SK-N-SH treated with all-trans-retinoic acid at 6 μM for 48 hours (cell line): ENCODE results near the gene SLC35D3.

Source experiments
- ATAC-seq: fragments of 200-7000 bp; cut with Tn5 transposase; 3 replicates; pipeline ENCODE4 v1.9.1; 2020; ENCODE audit warnings: mild to moderate bottlenecking, moderate library complexity
- ARNTL ChIP-seq: fragments of 450-650 bp; formaldehyde crosslinking; IDR thresholded peaks from 2 replicates; pipeline ENCODE4 v1.5.0; 2020; ENCODE audit warnings: low read depth, mild to moderate bottlenecking, moderate library complexity, borderline replicate concordance
- BACH2 ChIP-seq: fragments of 250-450 bp; sonication (Bioruptor Pico); IDR thresholded peaks from 2 replicates; pipeline ENCODE4 v1.9.0; 2021; ENCODE audit warnings: mild to moderate bottlenecking, borderline replicate concordance
- CSDC2 ChIP-seq: fragments of 250-450 bp; sonication (Bioruptor Pico); IDR thresholded peaks from 2 replicates; pipeline ENCODE4 v1.5.0; 2020; ENCODE audit warnings: mild to moderate bottlenecking, moderate library complexity
- CSRNP3 ChIP-seq: fragments of 250-450 bp; sonication (Bioruptor Pico); IDR thresholded peaks from 2 replicates; pipeline ENCODE4 v1.5.1; 2021; ENCODE audit warnings: mild to moderate bottlenecking, moderate library complexity
- ESRRG ChIP-seq: fragments of 250-450 bp; sonication (Bioruptor Pico); IDR thresholded peaks from 2 replicates; pipeline ENCODE4 v1.6.1; 2021; ENCODE audit warnings: mild to moderate bottlenecking
- GLIS3 ChIP-seq: fragments of 250-450 bp; sonication (Bioruptor Pico); IDR thresholded peaks from 2 replicates; pipeline ENCODE4 v1.5.0; 2020; ENCODE audit warnings: mild to moderate bottlenecking, moderate library complexity
- ISL1 ChIP-seq: fragments of 250-450 bp; sonication (Bioruptor Pico); IDR thresholded peaks from 2 replicates; pipeline ENCODE4 v2.1.2; 2022; ENCODE audit warnings: mild to moderate bottlenecking, moderate library complexity
- OSR1 ChIP-seq: fragments of 250-450 bp; sonication (Bioruptor Pico); IDR thresholded peaks from 2 replicates; pipeline ENCODE4 v1.8.0; 2022; ENCODE audit warnings: moderate library complexity, mild to moderate bottlenecking, inconsistent platforms
- POU6F1 ChIP-seq: fragments of 250-450 bp; sonication (Bioruptor Pico); IDR thresholded peaks from 2 replicates; pipeline ENCODE4 v1.8.0; 2021; ENCODE audit warnings: low read depth, mild to moderate bottlenecking, moderate library complexity, borderline replicate concordance
- PPARA ChIP-seq: fragments of 250-450 bp; sonication (Bioruptor Pico); IDR thresholded peaks from 2 replicates; pipeline ENCODE4 v1.5.0; 2020; ENCODE audit warnings: mild to moderate bottlenecking, borderline replicate concordance
- RARB ChIP-seq: fragments of 250-450 bp; sonication (Bioruptor Pico); IDR thresholded peaks from 2 replicates; pipeline ENCODE4 v1.8.0; 2021; ENCODE audit warnings: mild to moderate bottlenecking, moderate library complexity
- SNAI2 ChIP-seq: fragments of 250-450 bp; sonication (Bioruptor Pico); IDR thresholded peaks from 2 replicates; pipeline ENCODE4 v1.5.0; 2020; ENCODE audit warnings: mild to moderate bottlenecking, moderate library complexity
- TCF4 ChIP-seq: fragments of 250-450 bp; sonication (Bioruptor Pico); IDR thresholded peaks from 2 replicates; pipeline ENCODE4 v1.8.0; 2021; ENCODE audit warnings: mild to moderate bottlenecking, moderate library complexity, borderline replicate concordance
- TOX ChIP-seq: fragments of 250-450 bp; sonication (Bioruptor Pico); IDR thresholded peaks from 2 replicates; pipeline ENCODE4 v1.8.0; 2021; ENCODE audit warnings: mild to moderate bottlenecking, moderate library complexity, borderline replicate concordance
- TSHZ2 ChIP-seq: fragments of 250-450 bp; sonication (Bioruptor Pico); IDR thresholded peaks from 2 replicates; pipeline ENCODE4 v1.5.0; 2020; ENCODE audit warnings: mild to moderate bottlenecking, moderate library complexity
- ZC3H10 ChIP-seq: fragments of 250-450 bp; sonication (Bioruptor Pico); IDR thresholded peaks from 2 replicates; pipeline ENCODE4 v1.5.1; 2021; ENCODE audit warnings: mild to moderate bottlenecking, moderate library complexity
- ZFP3 ChIP-seq: fragments of 250-450 bp; sonication (Bioruptor Pico); IDR thresholded peaks from 2 replicates; pipeline ENCODE4 v1.5.0; 2020; ENCODE audit warnings: mild to moderate bottlenecking, moderate library complexity
- ZFP30 ChIP-seq: fragments of 450-650 bp; formaldehyde crosslinking; IDR thresholded peaks from 2 replicates; pipeline ENCODE4 v1.5.0; 2022; ENCODE audit warnings: mild to moderate bottlenecking, moderate library complexity
- ZNF565 ChIP-seq: fragments of 450-650 bp; formaldehyde crosslinking; conservative IDR thresholded peaks from 2 replicates; pipeline ENCODE4 v1.5.0; 2020; ENCODE audit warnings: low read depth, mild to moderate bottlenecking, moderate library complexity
- ZNF70 ChIP-seq: fragments of 450-650 bp; formaldehyde crosslinking; IDR thresholded peaks from 2 replicates; pipeline ENCODE4 v1.5.0; 2020; ENCODE audit warnings: mild to moderate bottlenecking, moderate library complexity
- ZNF8 ChIP-seq: fragments of 450-650 bp; formaldehyde crosslinking; IDR thresholded peaks from 2 replicates; pipeline ENCODE4 v1.5.0; 2020; ENCODE audit warnings: mild to moderate bottlenecking, moderate library complexity
- TF ChIP-seq, protein P1 (sequence below): fragments of 250-450 bp; sonication (Bioruptor Pico); IDR thresholded peaks from 2 replicates; pipeline ENCODE4 v1.8.0; 2020; ENCODE audit warnings: mild to moderate bottlenecking, moderate library complexity, borderline replicate concordance
- TF ChIP-seq, protein P2 (sequence below): fragments of 250-450 bp; sonication (Bioruptor Pico); IDR thresholded peaks from 2 replicates; pipeline ENCODE4 v1.5.1; 2020; ENCODE audit warnings: low read depth, mild to moderate bottlenecking, moderate library complexity

Gene SLC35D3

DNA sequence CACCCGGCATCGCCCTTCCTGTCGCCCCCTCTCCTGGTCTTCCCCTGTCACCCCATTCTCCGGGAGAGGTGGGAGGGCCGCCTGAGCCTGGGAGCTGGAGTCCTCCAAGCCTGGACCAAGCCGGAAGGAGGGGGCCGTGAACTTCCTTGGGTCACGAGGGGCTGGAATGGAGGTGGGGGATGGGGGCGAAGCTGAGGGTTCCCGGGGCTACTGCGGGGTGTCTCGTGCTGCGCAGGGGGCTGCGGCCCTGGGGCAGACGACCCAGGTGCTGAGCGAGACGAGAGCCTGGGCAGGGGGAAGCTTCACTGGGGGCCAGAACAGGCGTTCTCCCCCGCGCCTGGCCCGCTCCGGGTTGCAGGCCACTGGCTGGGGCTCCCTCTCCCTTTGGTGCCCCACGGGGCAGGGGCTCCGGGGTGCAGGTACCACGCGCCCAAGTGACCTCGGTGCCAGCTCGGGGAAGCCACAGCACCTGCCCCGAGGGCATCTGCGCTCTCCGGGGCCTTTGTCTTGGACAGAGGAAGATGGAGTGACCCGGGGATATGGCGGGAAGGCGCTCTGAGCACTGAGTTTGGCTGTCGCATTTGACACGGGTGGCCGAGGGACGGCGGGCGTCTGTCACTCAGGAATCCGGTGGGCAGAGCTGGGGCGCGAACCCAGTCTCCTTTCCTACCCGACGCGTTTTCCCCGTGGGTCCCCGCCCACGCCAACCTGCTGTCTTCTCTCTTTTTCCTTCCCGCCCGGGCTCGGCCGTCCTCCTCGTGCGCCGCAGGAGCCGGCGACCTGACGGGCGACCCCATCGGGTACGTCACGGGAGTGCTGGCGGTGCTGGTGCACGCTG, 1.2 kb downstream of the SLC35D3 start:
- ATAC-seq: no peak
- TF ChIP-seq CSRNP3 (CRISPR knock-in tag) (no peak), ISL1 (CRISPR knock-in tag) (no peak), ZC3H10 (CRISPR knock-in tag) (no peak), CSDC2 (no peak), ESRRG (CRISPR knock-in tag) (no peak), BACH2 (CRISPR knock-in tag) (no peak), OSR1 (no peak), ZNF8 (no peak), ZFP30 (CRISPR knock-in tag) (no peak), SNAI2 (no peak), TOX (CRISPR knock-in tag) (no peak), RARB (CRISPR knock-in tag) (no peak), ZNF565 (no peak)
- TF ChIP-seq, protein P1, sequence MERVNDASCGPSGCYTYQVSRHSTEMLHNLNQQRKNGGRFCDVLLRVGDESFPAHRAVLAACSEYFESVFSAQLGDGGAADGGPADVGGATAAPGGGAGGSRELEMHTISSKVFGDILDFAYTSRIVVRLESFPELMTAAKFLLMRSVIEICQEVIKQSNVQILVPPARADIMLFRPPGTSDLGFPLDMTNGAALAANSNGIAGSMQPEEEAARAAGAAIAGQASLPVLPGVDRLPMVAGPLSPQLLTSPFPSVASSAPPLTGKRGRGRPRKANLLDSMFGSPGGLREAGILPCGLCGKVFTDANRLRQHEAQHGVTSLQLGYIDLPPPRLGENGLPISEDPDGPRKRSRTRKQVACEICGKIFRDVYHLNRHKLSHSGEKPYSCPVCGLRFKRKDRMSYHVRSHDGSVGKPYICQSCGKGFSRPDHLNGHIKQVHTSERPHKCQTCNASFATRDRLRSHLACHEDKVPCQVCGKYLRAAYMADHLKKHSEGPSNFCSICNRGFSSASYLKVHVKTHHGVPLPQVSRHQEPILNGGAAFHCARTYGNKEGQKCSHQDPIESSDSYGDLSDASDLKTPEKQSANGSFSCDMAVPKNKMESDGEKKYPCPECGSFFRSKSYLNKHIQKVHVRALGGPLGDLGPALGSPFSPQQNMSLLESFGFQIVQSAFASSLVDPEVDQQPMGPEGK: no peak
- TF ChIP-seq, protein P2, sequence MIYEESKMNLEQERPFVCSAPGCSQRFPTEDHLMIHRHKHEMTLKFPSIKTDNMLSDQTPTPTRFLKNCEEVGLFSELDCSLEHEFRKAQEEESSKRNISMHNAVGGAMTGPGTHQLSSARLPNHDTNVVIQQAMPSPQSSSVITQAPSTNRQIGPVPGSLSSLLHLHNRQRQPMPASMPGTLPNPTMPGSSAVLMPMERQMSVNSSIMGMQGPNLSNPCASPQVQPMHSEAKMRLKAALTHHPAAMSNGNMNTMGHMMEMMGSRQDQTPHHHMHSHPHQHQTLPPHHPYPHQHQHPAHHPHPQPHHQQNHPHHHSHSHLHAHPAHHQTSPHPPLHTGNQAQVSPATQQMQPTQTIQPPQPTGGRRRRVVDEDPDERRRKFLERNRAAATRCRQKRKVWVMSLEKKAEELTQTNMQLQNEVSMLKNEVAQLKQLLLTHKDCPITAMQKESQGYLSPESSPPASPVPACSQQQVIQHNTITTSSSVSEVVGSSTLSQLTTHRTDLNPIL: no peak

- TF ChIP-seq POU6F1 (CRISPR knock-in tag) (no peak), ZNF8 (no peak), ZNF70 (CRISPR knock-in tag) (no peak), ZC3H10 (CRISPR knock-in tag) (no peak), CSDC2 (no peak), ISL1 (CRISPR knock-in tag) (no peak)
- TF ChIP-seq, all 23 proteins: peak for 0
These were observed 2.0 kb downstream of the SLC35D3 start for GRCh38 chr6:136923954-136924673.

DNA sequence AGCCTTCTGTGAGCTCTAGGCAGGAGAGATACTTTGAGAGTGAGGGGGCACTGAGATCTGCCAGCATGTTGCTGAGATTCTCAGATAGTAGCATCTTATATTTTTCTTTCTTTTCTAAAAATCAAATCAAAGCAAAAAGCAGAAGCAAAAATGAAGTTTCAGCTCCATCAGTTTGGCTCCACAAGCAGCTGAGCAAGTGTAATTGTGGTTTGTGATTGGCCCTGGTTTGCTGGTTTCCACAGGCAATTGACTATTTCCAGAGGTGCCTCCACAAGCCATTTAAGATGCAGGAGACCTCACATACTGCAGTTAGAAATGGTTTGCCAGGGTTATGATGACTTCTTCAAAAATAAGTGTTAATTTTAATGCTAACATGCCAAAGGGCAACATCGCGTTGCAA, 4.3 kb downstream of the SLC35D3 start:
- TF ChIP-seq, protein P1: no peak
- TF ChIP-seq ZNF8 (no peak), PPARA (CRISPR knock-in tag) (no peak), ARNTL (CRISPR knock-in tag) (no peak), TSHZ2 (CRISPR knock-in tag) (no peak), ZFP3 (CRISPR knock-in tag) (no peak), CSRNP3 (CRISPR knock-in tag) (no peak), POU6F1 (CRISPR knock-in tag) (no peak), ZFP30 (CRISPR knock-in tag) (no peak), TCF4 (no peak), ZNF70 (CRISPR knock-in tag) (no peak), GLIS3 (CRISPR knock-in tag) (no peak)
- no peak for ATAC-seq

More at GRCh38 chr6:136923954-136924673, 2.0 kb downstream of the SLC35D3 start:
- no peak for ATAC-seq
